GM19455 (cell line): ENCODE measurements around the gene STK32C.

ENCODE experiments used
- ATAC-seq: cut with Tn5 transposase; IDR thresholded peaks from one replicate; pipeline ENCODE4 v1.9.1; 2021; ENCODE audit not compliant: unreplicated experiment

The STK32C gene

DNA sequence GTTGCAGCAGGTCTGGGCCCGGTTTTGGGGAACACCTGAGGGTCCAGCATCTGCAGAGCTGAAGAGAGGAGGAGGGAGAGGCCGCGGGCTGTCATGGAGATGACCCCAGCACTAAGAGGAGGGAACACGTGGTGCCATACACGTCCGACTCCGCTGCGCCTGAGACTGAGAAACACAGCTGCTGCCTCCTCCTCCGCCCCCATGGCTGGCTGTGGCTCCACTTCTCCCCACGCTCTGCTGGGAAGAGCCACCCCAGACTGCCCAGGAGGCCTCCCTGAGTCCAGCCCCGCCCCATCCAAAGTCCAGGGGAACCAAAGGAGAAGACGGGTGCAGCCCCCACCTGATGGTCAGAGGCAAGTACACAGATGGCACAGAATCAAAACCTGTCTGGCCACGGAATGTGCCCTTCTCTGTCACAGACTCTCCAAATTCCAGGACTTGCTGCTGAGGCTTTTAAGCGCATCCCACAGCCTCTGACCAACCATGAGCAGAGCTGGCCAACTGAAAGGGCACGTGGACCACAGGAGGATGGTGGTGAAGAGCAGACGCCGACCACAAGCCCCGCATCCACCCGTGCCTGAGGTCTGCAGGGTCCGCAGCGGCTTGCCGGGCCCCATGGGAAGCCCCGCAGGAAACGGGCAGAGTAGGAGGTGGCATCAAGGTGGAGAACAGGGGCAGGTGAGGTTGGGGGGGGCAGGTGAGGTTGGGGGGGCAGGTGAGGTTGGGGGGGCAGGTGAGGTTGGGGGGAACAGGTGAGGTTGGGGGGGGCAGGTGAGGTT lies 24.0 kb downstream of the STK32C start:
- ATAC-seq: no peak

DNA sequence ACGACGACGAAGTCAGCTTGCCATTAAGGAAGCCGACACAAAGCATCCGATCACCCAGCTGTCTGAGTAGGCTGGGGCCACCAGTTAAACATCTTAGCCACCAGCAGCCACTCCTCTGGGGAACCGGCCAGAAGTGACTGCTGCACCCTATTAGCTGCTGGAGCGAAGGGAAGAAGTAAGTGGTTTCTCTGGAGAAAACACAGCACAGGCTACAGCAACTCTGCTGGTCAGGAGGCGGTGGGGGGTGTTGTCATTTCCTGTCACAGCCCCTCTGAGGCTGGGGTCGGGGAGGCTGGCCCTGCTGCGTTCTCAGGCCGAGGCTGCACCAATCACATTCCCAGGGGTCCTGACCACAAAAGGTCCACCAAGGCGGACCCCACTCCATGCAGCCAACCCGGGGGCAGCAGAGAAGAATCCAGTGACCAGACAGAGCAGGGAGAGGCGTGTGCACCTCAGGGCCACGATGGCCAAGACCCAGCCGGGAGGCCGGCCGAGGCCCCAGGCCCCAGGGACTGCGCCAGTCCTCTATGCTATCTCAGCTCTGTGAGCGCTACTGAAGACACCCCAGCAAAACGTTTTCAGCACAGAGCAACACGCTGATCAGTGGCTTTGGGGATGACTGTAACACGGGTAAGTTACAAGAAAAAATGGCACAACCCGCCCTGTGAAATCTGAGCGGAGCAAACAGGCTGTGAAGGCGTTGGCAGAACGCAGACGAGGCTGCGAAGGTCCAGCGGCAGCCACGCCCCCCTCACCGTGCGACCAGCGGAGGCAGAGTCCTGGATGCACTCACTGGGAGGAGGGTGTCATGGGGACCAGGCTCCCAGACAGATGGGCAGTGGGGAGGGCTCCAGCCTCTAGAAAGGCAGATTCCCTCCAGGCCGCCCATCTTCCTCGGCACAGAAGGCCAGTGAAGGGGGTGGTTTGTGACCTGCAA lies 24.8 kb downstream of the STK32C start:
- no peak for ATAC-seq

DNA sequence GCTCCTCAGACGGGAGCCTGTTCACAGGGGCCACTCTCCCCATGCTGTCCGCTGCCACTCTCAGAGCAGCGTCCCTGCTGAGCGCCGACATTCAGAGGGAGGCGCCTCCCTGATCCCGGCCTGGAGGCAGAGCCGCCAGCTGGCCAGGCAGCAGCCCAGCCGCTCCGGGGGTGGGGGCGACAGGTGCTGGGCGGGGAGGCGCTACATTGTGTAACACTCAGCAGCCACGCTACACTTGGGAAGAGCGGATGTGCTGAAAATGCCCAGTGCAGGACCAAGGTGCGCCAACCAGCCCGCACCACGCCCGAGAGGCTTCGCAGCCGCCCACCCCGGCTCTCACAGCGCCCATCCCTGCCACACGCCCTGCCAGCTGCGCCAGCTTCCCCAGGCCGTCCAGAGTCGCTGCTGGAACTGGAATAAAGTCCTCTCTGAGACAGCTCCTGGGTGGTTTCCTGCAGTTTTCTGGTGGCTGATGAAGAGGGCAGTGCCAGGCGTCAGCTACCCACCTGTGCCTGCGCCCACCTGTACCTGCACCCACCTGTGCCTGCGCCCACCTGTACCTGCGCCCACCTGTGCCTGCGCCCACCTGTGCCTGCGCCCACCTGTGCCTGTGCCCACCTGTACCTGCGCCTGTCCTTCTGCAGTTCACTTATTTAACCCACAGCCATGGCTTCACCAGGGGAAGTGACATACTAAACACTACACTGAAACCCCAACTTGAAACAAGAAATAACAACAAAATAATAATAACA lies 25.7 kb downstream of the STK32C start:
- no peak for ATAC-seq

DNA sequence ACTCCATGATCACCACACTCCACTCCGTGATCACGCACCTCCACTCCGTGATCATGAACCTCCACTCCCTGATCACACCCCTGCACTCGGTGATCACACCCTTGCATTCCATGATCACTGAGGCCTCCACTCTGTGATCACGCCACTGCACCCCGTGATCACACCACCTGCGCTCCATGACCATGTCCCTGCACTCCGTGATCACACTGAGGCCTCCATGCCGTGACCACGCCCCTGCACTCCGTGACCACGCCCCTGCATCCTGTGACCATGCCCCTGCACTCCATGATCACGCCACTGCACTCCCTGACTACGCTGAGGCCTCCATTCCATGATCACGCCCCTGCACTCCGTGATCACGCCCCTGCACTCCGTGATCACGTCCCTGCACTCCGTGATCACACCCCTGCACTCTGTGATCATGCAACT lies 27.1 kb downstream of the STK32C start:
- no peak for ATAC-seq

DNA sequence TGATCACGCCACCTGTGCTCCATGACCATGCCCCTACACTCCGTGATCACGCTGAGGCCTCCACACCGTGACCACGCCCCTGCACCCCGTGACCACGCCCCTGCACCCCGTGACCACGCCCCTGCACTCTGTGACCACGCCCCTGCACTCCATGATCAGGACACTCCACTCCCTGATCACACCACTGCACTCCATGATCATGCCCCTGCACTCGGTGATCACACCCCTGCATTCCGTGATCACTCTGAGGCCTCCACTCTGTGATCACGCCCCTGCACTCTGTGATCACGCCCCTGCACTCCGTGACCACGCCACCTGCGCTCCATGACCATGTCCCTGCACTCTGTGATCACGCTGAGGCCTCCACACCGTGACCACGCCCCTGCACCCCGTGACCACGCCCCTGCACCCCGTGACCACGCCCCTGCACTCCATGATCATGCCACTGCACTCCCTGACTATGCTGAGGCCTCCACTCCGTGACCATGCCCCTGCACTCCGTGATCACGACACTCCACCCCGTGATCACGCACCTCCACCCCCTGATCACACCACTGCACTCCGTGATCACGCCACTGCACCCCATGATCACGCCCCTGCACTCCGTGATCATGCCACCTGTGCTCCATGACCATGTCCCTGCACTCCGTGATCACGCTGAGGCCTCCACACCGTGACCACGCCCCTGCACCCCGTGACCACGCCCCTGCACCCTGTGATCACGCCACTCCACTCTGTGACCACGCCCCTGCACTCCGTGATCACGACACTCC lies 27.7 kb downstream of the STK32C start:
- ATAC-seq: no peak

DNA sequence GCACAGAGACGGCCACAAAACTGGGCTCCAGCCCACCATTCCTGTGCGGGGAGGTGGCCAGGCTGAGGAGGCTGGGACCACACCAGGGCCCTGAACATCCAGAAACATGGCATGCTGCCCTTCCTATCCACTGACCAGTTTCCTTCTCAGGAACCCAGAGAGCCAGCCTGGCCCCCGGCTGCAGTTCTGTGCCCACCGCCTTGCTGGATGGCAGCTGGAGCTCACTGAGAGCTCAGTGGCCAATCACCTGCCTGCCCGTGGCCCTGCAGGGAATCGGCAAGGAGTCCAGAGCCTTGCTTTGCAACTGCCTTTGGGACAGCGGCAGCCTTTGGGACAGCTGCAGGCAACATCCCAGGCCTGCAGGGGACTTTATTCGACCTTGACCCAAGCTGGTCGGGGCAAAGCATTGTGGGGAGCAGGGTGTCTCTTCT lies 30.4 kb downstream of the STK32C start:
- no peak for ATAC-seq

DNA sequence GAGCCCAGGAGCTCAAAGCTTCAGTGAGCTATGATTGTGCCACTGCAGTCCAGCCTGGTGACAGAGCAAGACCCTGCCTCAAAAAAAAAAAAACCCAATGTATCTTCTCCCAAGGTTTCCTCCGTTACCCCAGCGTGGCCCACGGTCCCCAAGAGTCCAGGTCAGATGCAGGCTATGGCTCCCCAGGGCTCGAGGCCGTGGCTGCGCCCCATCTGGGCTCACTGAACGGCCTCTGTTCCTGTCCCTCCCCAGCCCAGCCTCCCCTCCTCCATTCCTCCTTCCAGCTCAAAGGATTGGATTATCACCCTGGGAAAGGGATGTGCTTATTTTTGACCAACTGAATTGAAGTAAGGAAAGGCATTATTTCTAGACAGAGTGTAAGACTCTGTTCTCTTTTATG lies 31.0 kb downstream of the STK32C start:
- no peak for ATAC-seq

DNA sequence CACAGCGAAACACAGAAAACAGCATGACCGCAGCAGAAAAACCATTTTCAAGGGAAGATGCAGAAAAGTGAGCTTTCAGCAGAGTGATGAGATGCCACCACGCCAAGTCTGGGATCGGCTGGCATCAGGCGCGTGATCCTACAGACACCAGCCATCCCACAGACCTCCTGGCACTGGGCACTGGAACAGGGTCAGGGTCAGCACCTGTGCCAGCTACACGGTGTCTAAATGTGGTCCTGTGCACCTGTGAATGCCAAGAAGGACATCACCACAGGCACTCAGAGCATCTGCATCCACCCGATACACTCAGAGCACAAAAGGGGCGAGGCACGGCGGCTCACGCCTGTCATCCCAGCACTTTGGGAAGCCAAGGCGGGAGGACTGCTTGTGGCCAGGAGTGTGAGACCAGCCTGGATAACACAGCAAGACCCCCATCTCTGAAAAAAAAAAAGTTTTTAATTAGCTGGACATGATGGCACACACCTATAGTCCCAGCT lies 31.5 kb downstream of the STK32C start:
- ATAC-seq: no peak

DNA sequence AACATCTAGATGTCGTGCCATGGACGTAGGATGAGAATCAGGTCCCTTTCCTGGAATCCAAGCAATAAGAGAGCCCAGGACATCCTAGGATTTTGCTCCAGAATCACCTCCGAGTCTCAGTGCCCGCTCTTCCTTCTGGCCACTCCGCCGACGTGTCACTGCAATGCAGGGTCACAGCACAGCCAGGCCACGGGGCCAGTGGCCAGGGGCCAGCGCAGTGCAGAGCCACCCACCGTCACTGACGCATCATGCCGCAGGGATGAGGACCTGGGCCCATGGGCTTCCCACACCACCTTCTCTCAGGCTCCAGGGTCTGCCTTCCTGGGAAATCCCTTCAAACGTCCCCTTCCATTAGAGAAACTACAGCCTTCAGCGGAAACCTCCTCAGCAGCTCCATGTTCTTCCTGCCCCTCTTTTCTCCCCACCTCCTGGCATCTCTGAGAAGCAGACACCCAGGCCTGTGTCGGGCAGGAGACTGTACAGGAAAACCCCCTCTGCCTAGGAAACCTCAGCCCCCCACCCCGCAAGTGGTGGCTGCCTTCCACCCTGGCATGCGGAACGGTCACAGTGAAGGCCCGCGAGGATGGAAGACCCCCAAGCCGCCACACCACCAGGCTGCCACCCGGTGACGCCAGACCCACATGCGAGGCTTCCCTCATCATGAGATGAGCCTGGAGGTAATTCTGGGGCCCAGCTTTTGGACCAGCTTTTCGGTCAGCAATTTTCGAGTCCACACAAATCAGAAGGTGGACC lies 32.1 kb downstream of the STK32C start:
- ATAC-seq: no peak

DNA sequence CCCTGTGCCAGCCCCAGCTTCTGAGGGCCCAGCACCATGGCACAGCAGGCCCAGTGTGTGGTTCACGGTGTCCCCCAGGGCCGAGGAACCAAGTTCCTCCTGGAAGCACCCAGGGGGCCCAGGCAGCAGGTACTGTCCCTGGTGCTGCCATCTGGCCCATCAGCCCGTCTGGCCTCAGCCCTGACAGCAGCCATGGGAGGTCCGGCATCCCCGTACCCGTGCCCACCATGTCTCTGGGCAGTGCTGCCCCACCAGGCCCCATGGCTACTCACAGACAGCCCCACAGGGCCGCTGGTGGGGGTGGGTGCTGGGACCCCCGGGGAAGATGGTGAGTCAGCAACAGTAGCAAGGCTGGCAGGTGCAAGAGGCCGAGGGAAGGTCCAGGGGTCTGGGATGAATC lies 32.8 kb downstream of the STK32C start:
- ATAC-seq: no peak

DNA sequence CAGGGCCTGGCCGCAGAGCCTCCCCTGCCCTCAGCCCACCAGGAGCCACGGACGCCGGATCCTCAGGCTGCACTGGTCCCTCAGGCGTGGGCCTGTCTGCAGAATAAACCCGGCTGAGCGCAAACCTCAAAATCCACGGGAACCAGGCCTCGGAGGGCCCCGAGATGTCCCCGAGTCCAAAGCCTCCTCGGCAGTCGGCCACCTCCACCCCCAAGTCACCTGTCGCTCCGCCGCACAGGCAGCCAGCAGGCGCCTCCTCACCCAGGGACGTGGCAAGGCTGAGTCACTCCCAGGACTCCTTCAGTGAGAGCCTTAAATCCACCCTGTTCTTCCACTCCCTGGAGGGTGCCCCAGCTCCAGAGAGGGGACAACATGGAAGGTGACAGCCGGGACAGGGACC lies 33.2 kb downstream of the STK32C start:
- ATAC-seq: no peak

DNA sequence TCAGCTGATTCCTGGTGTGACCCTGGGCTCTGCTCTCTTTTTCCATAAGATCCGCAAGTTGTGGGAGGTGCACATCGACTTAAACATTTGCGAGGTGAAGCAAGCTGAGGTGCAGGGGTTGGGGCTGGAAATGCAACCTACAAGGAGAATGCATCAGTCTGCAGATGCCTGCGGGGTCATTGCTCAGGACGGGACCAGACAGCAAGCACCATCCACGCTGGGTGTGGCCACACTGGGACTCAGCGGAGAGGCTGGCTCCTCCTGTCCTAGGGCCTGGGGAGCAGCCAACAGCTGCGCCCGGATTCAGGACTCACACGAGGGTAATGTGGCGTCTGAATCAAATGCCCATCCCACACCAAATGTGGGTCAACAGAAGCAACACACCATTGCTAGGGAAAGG lies 33.8 kb downstream of the STK32C start:
- ATAC-seq: no peak

DNA sequence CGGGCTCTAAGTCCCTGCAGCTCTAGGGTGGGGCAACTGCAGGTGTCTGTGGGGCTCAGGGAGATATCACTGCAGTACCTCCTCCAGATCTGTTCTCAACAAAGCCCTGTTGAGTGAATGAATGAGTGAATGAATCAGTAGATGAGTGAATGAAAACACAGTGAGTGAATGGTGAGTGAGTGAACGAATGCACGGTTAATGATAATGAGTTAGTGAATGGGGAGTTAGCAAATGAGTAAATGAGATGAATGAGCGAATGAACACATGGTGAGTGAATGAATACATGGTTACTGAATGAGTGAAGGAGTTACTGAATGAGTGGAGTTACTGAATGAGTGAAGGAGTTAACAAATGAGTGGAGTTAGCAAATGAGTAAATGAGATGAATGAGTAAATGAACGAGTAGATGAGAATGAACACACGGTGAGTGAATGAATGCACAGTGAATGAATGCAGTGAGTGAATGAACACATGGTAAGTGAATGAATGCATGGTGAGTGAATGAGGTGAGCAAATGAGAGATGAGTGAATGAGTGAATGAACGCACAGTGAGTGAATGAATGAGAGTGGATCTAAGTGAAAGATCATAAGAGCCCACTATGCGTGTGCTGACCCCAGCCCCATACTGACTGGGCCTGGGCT lies 34.3 kb downstream of the STK32C start:
- ATAC-seq: no peak

DNA sequence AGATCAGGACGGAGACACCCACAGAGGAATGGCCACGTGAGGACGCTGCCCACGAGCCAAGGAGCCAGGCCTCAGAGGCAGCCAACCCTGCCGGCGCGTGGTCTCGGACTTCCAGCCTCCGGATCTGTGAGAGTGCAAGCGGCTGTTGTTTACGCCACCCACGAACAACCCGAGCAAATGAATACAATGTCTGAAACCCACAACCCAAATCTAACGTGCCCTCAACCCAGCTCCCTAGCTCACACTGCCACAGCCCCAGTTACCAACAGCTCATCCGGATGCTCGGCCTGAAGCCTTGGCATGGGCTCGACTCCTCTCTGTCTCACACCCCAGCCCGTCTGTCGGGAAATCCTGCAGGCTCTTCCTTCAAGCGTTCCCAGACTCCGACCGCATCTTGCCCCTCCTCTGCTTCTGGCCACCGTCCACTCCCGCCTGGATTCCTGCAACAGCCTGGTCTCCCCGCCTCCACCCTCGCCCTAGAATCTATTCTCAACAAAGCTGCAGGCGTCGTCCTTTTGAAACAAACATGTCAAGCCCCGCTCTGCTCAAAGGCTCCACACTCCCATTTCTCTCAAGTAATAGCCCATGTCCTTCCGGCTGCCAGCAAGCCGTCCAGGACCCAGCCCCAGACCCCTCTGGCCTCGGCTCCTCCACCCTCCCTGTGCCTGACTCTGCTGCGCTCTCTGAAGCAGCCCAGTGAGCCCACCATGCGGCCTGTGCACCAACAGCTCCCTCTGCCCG lies 35.3 kb downstream of the STK32C start:
- ATAC-seq: no peak

DNA sequence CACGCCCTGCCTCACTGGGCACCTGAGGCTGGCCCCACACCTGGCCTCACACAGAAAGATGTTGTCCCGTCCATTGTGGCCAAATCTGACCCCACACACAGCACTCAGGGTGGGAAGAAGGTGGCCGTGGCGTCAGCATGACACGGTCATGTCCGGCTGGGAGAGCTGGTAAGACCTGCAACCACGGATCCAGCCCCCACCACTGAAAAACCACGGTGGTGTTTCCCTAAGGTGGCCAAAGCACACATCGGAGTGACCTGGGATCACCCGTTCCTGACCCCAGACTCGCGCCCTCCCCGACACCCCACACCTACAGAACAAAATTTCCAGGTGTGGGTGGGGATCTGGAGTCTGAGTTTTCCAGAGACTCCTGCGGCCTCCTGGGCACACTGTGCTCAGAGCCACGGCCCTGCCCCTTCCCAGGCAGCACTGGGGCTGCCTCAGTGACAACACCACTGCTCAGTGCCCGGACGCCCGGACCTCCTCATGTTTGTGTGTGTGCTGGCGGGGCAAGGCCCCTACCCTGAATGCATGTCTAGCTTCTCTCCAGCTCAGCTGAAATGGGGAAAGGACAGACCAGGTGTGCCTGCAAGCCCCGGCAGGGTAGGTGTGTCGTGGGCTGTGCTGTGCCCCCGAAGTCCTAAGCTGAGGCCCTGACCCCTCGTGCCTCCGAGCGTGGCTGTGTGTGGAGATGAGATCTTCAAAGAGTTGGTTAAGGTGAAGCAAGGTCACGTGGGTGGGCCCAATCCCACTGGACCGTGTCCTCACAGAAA lies 36.1 kb downstream of the STK32C start:
- no peak for ATAC-seq

DNA sequence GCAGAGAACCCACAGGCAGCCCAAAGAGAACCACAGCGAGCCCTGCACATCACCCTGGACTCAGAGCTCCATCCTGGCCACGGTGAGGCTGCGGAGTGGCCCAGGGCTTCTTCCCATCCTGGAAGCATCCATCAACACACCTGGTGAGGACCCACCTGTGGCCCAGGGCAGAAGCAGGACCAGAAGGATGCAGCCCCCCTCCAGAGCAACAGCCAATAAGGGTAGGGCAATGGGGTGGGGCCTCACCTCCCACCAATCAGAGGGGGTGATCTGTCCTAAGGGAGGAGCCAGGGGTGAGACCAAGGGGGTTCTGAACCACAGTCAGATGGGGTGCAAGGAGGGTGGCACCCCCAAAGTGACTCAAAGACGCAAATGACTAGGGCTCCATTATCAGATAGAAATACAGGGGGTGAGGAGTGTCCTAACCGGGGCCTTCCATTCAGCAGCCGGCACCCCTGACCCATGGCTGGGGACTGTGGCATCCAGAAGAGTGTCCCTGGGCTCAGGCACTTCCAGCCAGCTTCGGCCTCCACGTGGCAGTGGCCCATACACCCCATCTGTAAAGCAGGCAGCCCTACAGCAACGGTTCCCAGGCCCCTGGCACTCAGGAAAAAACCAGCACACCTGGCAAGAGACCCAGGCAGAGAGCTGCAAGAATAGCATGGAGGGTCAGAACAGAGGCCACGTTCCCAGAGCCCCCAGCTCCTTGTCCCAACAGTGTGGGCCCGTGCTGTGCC lies 36.9 kb downstream of the STK32C start:
- ATAC-seq: no peak

DNA sequence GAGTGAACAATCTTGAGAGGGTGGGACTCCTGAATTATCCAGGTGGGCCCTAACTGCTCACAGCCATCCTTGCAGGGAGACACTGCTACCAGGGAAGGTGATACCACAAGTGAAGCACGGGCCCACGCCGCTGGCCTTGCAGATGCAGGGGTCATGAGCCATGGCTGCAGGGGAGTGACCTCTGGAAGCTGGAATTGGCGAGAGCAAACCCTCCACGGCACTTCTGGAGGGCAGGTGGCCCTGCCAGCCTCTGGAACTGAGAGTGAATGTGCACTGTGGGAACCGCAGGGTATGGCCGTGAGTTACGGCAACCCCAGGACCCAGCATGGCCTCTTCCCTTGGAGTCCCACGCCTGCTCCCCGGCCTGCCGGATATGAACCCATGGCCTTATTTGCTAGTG lies 37.5 kb downstream of the STK32C start:
- ATAC-seq: no peak
